A549 (cell line): ENCODE data around the gene SYK.

Experiments used
- BHLHE40 ChIP-seq: IDR thresholded peaks from 2 replicates; pipeline ENCODE4 v1.6.1; 2012; ENCODE audit warnings: low read depth, low read length, inconsistent platforms
- JUN ChIP-seq, 2 experiments: fragments of >200 bp; sonication (Bioruptor Twin); formaldehyde crosslinking; IDR thresholded peaks; 2 replicates in 1 of 2; 3 replicates in 1 of 2; pipeline ENCODE4 v1.6.1; 2016 to 2017
- KDM1A ChIP-seq: fragments of 200-600 bp; sonication (generic); IDR thresholded peaks from 2 replicates; pipeline ENCODE4 v1.6.1; 2016; ENCODE audit warnings: low read depth, mild to moderate bottlenecking
- MAZ ChIP-seq: fragments of 150-350 bp; IDR thresholded peaks from 2 replicates; pipeline ENCODE4 v1.6.1; 2014; ENCODE audit warnings: antibody characterized with exemption, low read depth, low read length, borderline replicate concordance
- POLR2A ChIP-seq: IDR thresholded peaks from 2 replicates; pipeline ENCODE4 v1.6.1; 2012; ENCODE audit warnings: mild to moderate bottlenecking, low read length
- POLR2AphosphoS2 ChIP-seq: conservative IDR thresholded peaks from 2 replicates; pipeline ENCODE4 v1.6.1; 2012; ENCODE audit warnings: low read length, improper control_type of control experiment, inconsistent platforms
- SMC3 ChIP-seq: fragments of >200 bp; sonication (Bioruptor Twin); formaldehyde crosslinking; IDR thresholded peaks from 3 replicates; pipeline ENCODE4 v1.6.1; 2018; ENCODE audit warnings: inconsistent platforms
- TP53 ChIP-seq: fragments of 250-450 bp; sonication (Bioruptor Pico); IDR thresholded peaks from 2 replicates; pipeline ENCODE4 v1.5.0; 2021; ENCODE audit warnings: mild to moderate bottlenecking, moderate library complexity
- ZFP36 ChIP-seq: fragments of 450-650 bp; IDR thresholded peaks from 2 replicates; pipeline ENCODE4 v1.6.1; 2014; ENCODE audit warnings: borderline replicate concordance; ENCODE audit not compliant: partially characterized antibody
- TF ChIP-seq, protein P1 (sequence below): IDR thresholded peaks from 2 replicates; pipeline ENCODE4 v1.6.1; 2012; ENCODE audit warnings: low read depth, borderline replicate concordance
- TF ChIP-seq, protein P2 (sequence below): fragments of >200 bp; sonication (Bioruptor Twin); formaldehyde crosslinking; IDR thresholded peaks from 3 replicates; pipeline ENCODE4 v1.5.1; 2016
- TF ChIP-seq, protein P3 (sequence below): IDR thresholded peaks from 2 replicates; pipeline ENCODE4 v1.6.1; 2012

DNA sequence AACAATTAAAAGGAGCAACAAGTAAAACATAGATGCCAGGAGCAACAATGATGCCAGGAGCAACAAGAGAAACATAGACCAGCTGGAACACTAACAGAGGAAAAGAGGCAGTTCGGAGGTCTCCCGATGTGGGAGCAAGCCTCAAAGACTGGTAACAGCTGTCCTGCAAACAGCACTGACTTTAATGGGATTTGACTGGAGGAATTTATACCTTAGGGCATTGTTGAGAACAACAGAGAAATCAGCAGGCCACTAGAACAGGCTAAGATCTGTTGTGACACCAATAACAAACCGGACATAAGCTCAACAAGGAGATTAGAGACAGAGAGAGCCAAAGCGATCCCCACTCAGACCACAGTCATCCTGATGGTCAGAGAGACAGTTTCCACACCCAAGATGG, 11.8 kb upstream of the SYK start:
- no peak for TF ChIP-seq ZFP36
- TF ChIP-seq, protein P1, sequence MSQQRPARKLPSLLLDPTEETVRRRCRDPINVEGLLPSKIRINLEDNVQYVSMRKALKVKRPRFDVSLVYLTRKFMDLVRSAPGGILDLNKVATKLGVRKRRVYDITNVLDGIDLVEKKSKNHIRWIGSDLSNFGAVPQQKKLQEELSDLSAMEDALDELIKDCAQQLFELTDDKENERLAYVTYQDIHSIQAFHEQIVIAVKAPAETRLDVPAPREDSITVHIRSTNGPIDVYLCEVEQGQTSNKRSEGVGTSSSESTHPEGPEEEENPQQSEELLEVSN = no peak
- TF ChIP-seq, protein P2, sequence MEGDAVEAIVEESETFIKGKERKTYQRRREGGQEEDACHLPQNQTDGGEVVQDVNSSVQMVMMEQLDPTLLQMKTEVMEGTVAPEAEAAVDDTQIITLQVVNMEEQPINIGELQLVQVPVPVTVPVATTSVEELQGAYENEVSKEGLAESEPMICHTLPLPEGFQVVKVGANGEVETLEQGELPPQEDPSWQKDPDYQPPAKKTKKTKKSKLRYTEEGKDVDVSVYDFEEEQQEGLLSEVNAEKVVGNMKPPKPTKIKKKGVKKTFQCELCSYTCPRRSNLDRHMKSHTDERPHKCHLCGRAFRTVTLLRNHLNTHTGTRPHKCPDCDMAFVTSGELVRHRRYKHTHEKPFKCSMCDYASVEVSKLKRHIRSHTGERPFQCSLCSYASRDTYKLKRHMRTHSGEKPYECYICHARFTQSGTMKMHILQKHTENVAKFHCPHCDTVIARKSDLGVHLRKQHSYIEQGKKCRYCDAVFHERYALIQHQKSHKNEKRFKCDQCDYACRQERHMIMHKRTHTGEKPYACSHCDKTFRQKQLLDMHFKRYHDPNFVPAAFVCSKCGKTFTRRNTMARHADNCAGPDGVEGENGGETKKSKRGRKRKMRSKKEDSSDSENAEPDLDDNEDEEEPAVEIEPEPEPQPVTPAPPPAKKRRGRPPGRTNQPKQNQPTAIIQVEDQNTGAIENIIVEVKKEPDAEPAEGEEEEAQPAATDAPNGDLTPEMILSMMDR = no peak
- no peak for TF ChIP-seq MAZ
- no peak for TF ChIP-seq TP53 (CRISPR knock-in tag)
- no peak for TF ChIP-seq POLR2AphosphoS2
- no peak for TF ChIP-seq POLR2A
- TF ChIP-seq SMC3 = no peak
- TF ChIP-seq BHLHE40 = no peak
- TF ChIP-seq JUN (IDR thresholded peaks at IDR 0.05) = no peak
- TF ChIP-seq KDM1A = no peak
- TF ChIP-seq, protein P3, sequence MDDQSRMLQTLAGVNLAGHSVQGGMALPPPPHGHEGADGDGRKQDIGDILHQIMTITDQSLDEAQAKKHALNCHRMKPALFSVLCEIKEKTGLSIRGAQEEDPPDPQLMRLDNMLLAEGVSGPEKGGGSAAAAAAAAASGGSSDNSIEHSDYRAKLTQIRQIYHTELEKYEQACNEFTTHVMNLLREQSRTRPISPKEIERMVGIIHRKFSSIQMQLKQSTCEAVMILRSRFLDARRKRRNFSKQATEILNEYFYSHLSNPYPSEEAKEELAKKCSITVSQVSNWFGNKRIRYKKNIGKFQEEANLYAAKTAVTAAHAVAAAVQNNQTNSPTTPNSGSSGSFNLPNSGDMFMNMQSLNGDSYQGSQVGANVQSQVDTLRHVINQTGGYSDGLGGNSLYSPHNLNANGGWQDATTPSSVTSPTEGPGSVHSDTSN = no peak
